ENCODE data around the gene PALM3. TPM values are rescaled to one million over a fixed set of nuclear protein-coding genes. Genes with fewer than 3 reads are reported as not detected.

The PALM3 gene
- total RNA-seq, 1 donor from 2014 or later: 0.98 TPM

DNA sequence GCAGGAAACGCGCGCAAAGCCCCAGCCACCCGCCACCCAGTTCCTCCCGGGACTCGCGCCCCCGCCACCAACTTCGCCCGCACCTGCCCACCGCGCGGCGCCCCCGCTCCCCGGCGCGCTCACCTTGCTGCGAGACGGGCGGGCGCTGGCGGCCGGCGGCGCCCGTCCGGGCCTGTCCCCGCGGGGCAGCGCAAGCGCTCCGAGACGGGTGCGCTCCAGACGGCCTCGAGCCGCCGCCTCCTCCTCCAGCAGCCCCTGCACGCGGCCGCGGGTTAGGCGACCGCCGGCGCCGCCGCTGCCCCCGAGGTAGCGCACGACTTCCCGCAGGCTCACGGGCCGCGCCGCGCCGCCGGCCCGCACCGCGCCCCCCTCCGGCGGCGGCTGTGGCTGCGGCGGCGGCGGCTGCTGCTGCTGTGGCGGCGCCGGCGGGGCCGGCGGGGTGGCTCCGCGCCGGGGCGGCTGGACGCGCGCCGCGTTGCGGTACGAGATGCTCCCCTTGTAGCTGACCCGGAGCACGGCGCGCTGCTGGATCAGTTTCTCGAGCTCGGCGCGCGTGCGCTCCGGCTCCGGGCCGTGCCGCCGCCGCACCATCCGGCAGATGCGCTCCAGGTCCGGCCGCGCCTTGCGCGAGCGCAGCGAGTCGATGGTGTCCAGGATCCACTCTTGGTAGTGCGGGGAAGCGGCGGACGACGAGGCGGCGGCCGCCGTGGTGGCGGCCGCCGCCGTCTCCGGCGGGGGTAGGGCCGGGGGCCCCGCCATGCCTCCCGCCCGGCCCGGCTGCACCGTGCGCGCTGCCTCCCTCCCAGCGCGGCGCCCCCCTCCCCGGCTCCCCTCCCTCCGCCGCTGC is 28.0 kb upstream of the PALM3 start:
- Histone ChIP-seq H3K27me3 (no peaks in the 10 kb centered on the region), H3K27ac (peak overlapping the region; percentile 94), H3K9me3 (peaks cover 3% of the 10 kb centered on the region), H3K4me3 (peak overlapping the region; percentile 63 to 68), H3K36me3 (peaks cover 0 to 6% of the 10 kb centered on the region in 2 donors), H3K4me1 (peaks cover 14% of the 10 kb centered on the region)
- TF ChIP-seq, protein P1, sequence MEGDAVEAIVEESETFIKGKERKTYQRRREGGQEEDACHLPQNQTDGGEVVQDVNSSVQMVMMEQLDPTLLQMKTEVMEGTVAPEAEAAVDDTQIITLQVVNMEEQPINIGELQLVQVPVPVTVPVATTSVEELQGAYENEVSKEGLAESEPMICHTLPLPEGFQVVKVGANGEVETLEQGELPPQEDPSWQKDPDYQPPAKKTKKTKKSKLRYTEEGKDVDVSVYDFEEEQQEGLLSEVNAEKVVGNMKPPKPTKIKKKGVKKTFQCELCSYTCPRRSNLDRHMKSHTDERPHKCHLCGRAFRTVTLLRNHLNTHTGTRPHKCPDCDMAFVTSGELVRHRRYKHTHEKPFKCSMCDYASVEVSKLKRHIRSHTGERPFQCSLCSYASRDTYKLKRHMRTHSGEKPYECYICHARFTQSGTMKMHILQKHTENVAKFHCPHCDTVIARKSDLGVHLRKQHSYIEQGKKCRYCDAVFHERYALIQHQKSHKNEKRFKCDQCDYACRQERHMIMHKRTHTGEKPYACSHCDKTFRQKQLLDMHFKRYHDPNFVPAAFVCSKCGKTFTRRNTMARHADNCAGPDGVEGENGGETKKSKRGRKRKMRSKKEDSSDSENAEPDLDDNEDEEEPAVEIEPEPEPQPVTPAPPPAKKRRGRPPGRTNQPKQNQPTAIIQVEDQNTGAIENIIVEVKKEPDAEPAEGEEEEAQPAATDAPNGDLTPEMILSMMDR (IDR thresholded peaks at IDR 0.05): no peak
- TF ChIP-seq POLR2AphosphoS5 (IDR thresholded peaks at IDR 0.05; ENCODE audit: insufficient read depth in 1 of 2, low read depth in 1 of 2) (no peak), POLR2A (IDR thresholded peaks at IDR 0.05) (no peak)
- no peak for DNase-seq (ENCODE audit: extremely low spot score in 2 of 2)
- intact Hi-C loops (cut with DNase I): no loop called here

DNA sequence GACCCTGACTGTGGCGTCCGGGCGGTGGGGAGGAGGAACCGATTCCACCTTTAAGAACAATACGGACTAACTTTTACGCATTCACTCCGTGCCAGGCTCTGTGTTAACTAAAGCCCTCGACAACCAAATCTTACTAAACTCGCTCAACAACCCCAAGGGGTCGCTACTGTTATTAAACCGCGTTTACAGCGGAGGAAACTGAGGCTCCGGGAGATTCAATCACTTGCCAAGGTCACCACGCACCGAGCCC is 27.5 kb upstream of the PALM3 start:
- intact Hi-C loops (cut with DNase I): no loop called here

DNA sequence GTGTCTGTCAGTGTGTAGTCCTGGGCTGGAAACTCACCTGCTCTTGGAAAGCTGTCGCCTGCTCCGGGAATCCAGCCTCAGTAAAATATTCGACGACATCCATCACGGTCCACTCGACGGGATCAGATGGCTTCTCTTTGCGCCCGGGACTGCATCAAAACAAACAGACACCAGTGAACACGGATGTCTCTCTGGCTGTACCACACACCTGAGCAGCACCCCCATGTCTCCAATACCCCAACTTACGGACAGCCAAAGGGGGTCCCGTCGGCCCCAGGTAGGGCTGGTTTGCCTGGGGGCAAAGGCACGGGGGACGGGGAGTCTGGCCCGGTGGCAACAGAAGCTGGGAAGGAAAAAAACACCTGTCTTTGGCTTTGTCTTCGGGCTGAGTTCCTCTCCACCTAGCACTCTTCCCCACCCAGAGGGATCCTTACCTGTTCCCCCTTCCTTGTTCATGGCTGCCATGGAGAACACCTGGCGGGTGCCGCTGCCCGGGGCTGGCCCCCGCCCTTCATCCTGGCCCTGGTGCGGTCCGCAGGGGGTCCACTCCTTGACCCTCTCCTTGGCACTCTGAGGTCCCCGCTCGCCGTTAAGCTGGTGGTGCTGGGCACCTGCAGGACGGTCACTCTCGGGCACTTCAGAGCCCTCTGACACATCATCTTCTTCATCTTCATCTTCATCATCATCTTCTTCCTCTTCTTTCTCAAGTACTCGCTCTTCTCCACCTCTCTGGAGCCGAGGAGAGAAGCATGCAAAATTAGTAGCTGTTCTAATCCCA is 26.9 kb upstream of the PALM3 start:
- TF ChIP-seq, protein P1 (IDR thresholded peaks at IDR 0.05): no peak
- TF ChIP-seq POLR2AphosphoS5 (IDR thresholded peaks at IDR 0.05; ENCODE audit: insufficient read depth in 1 of 2, low read depth in 1 of 2): no peak
- no peak for TF ChIP-seq POLR2A (IDR thresholded peaks at IDR 0.05)
- Histone ChIP-seq H3K9me3 (peaks cover 3% of the 10 kb centered on the region), H3K4me1 (peaks cover 14% of the 10 kb centered on the region), H3K4me3 (peak overlapping the region; percentile 63 to 68), H3K27ac (peak overlapping the region; percentile 27), H3K27me3 (no peaks in the 10 kb centered on the region), H3K36me3 (peaks cover 0 to 6% of the 10 kb centered on the region in 2 donors)
- intact Hi-C loops (cut with DNase I): no loop called here
- DNase-seq (ENCODE audit: extremely low spot score in 2 of 2): no peak

More for the DNA sequence above, 27.5 kb upstream of the PALM3 start:
- DNase-seq (ENCODE audit: extremely low spot score in 2 of 2): no peak
- Histone ChIP-seq H3K27ac (peak overlapping the region; percentile 27), H3K36me3 (peaks cover 0 to 6% of the 10 kb centered on the region in 2 donors), H3K27me3 (no peaks in the 10 kb centered on the region), H3K4me3 (peak overlapping the region; percentile 63 to 68), H3K9me3 (peaks cover 3% of the 10 kb centered on the region), H3K4me1 (peaks cover 14% of the 10 kb centered on the region)
- TF ChIP-seq POLR2A (IDR thresholded peaks at IDR 0.05): no peak

DNA sequence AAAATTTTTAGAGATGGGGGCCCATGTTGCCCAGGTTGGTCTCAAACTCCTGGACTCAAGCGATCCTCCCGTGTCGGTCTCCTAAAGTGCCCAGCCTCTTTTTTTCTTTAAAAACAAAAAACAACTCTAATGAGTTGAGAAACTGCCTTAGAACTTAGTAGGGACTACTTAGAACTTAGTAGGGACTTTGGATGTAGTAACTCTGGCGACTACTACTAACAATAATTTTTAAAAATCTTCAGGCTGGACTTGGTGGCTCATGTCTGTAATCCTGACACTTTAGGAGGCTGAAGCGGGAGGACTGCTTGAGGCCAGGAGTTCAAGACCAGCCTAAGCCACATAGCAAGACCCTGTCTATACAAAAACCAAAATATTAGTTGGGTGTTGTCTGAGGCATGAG is 24.2 kb upstream of the PALM3 start:
- no peak for DNase-seq (ENCODE audit: extremely low spot score in 2 of 2)
- Histone ChIP-seq H3K4me1 (peaks cover 25% of the 10 kb centered on the region), H3K27ac (no peak overlapping the region), H3K9me3 (no peaks in the 10 kb centered on the region), H3K27me3 (no peaks in the 10 kb centered on the region), H3K4me3 (no peak overlapping the region), H3K36me3 (peaks cover 0 to 6% of the 10 kb centered on the region in 2 donors)
- intact Hi-C loops (cut with DNase I): no loop called here
- TF ChIP-seq, protein P1 (IDR thresholded peaks at IDR 0.05): no peak
- TF ChIP-seq POLR2AphosphoS5 (IDR thresholded peaks at IDR 0.05; ENCODE audit: insufficient read depth in 1 of 2, low read depth in 1 of 2) (no peak), POLR2A (IDR thresholded peaks at IDR 0.05) (no peak)

DNA sequence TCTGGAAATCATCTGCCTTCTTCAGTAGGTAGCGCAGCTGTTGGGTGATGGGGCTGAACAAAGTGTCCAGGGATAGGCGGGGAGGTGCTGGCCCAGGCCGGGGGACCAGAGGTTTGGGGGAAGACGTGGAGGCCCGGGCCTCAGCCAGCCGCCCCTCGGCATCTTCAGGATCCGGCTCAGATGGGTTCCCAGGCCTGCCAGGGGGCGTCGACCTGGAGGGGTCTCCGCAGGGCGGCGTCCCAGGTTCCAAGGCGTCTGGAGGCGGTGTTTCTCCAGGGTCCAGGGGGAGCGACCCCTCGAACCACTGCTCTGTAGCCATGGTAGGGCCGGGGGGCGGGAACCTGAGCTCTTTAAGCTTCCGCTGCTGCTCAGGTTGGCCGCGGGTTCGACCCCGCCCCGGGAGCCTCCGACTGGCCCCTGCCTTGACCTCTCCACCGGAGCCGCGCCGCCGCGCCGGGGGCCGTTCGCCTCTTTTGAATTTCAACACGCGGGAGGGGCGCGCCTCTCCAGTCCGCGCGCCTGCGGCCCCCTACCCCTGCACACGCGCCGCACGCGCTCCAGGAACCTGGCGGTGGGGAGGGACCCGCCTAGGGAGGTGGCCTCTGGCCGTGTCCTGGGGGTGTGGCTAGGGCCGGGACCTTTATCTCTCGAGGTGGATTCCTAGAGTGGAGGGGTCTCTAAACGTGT is 23.6 kb upstream of the PALM3 start, which contains the start of gene C19orf67:
C19orf67 (minus strand) TSS at position 475 of the 687 bp plus-strand sequence; CDS start at position 319, 156 bp downstream.
- Histone ChIP-seq H3K27me3 (no peaks in the 10 kb centered on the region), H3K4me1 (peaks cover 29% of the 10 kb centered on the region), H3K9me3 (no peaks in the 10 kb centered on the region), H3K27ac (no peak within 1 kb of the TSS), H3K4me3 (no peak within 1 kb of the TSS), H3K36me3 (peaks cover 0 to 6% of the 10 kb centered on the region in 2 donors)
- intact Hi-C loops (cut with DNase I): no loop called here
- no peak for DNase-seq (ENCODE audit: extremely low spot score in 2 of 2)
- TF ChIP-seq POLR2A (IDR thresholded peaks at IDR 0.05) (no peak), POLR2AphosphoS5 (IDR thresholded peaks at IDR 0.05; ENCODE audit: insufficient read depth in 1 of 2, low read depth in 1 of 2) (no peak)
- TF ChIP-seq, protein P1 (IDR thresholded peaks at IDR 0.05): no peak

Data from vagina (tissue), 2 donors.